A549 (cell line): ENCODE results near the gene SP2. TPM values are rescaled to one million over a fixed set of nuclear protein-coding genes. Genes with fewer than 3 reads are reported as not detected.

Source experiments
- ATAC-seq, 2 experiments: fragments of 200-7000 bp in 1 of 2; fragments of >200 bp in 1 of 2; cut with Nextera tagmentation in 1 of 2; cut with Tn5 transposase in 1 of 2; 3 replicates each; pipeline versions ENCODE4 v1.8.0 to v1.9.1; 2018 to 2020; ENCODE audit warnings: mild to moderate bottlenecking in 1 of 2, moderate library complexity in 1 of 2
- CTCF ChIA-PET: fragments of 300-600 bp; sonication (Branson Sonifier 250); formaldehyde crosslinking; extraction: SDS; loops from one replicate; lab custom pipeline; 2021; ENCODE audit warnings: antibody characterized with exemption, inconsistent platforms; lab: Yijun Ruan, JAX
- POLR2A ChIA-PET: fragments of 350-600 bp; formaldehyde crosslinking; extraction: SDS; loops from one replicate; lab custom pipeline; 2021; ENCODE audit warnings: antibody characterized with exemption, inconsistent platforms; lab: Yijun Ruan, JAX
- DNase-seq, 2 experiments: peaks; one replicate each; pipeline versions ENCODE4 v3.0.0 to v3.0.0-alpha.2; 2011 to 2016; ENCODE audit warnings: low read depth in 1 of 2, low spot score in 1 of 2
- FAIRE-seq: peaks from 2 replicates; lab custom pipeline; 2011; peaks lifted over from hg19 to GRCh38; lab: Jason Lieb, UNC
- H3K27ac ChIP-seq, 2 experiments: fragments of >200 bp; sonication (Bioruptor Twin); formaldehyde crosslinking; 3 replicates each; pipeline ENCODE4 v1.5.1; 2016 to 2017
- H3K4me1 ChIP-seq: fragments of >200 bp; sonication (Bioruptor Twin); formaldehyde crosslinking; 3 replicates; pipeline ENCODE4 v1.6.1; 2016
- H3K4me2 ChIP-seq: fragments of >200 bp; sonication (Bioruptor Twin); formaldehyde crosslinking; 3 replicates; pipeline ENCODE4 v1.6.1; 2016
- H3K4me3 ChIP-seq: fragments of >200 bp; sonication (Bioruptor Twin); formaldehyde crosslinking; 3 replicates; pipeline ENCODE4 v1.5.1; 2016
- H3K9me3 ChIP-seq: fragments of >200 bp; sonication (Bioruptor Twin); formaldehyde crosslinking; 3 replicates; pipeline ENCODE4 v1.6.1; 2016
- CBX2 ChIP-seq: fragments of 200-600 bp; sonication (generic); IDR thresholded peaks from 2 replicates; pipeline ENCODE4 v1.6.1; 2016; ENCODE audit warnings: low read depth, mild to moderate bottlenecking, borderline replicate concordance
- CEBPB ChIP-seq, 2 experiments: fragments of >200 bp in 1 of 2; sonication (Bioruptor Twin) in 1 of 2; formaldehyde crosslinking in 1 of 2; IDR thresholded peaks; 2 replicates each; pipeline ENCODE4 v1.6.1; 2012 to 2016
- CHD4 ChIP-seq: fragments of 200-600 bp; sonication (generic); IDR thresholded peaks from 2 replicates; pipeline ENCODE4 v1.6.1; 2016; ENCODE audit warnings: antibody characterized with exemption, mild to moderate bottlenecking, borderline replicate concordance
- EHMT2 ChIP-seq: fragments of 200-600 bp; sonication (generic); IDR thresholded peaks from 2 replicates; pipeline ENCODE4 v1.6.1; 2016; ENCODE audit warnings: antibody characterized with exemption, low read depth, mild to moderate bottlenecking, moderate library complexity
- FOSL2 ChIP-seq, 2 experiments: fragments of 450-650 bp in 1 of 2; fragments of >200 bp in 1 of 2; sonication (Bioruptor Twin) in 1 of 2; formaldehyde crosslinking; IDR thresholded peaks; 2 replicates each; pipeline versions ENCODE4 v1.5.0 to v1.6.1; 2016 to 2020; ENCODE audit warnings: mild to moderate bottlenecking in 1 of 2, moderate library complexity in 1 of 2
- GATA3 ChIP-seq: IDR thresholded peaks from 2 replicates; pipeline ENCODE4 v1.6.1; 2012; ENCODE audit warnings: borderline replicate concordance
- HOXB13 ChIP-seq: fragments of 250-450 bp; sonication (Bioruptor Pico); IDR thresholded peaks from 2 replicates; pipeline ENCODE4 v1.5.0; 2020; ENCODE audit warnings: low read depth, mild to moderate bottlenecking, moderate library complexity
- JUN ChIP-seq, 2 experiments: fragments of >200 bp; sonication (Bioruptor Twin); formaldehyde crosslinking; IDR thresholded peaks; 2 replicates in 1 of 2; 3 replicates in 1 of 2; pipeline ENCODE4 v1.6.1; 2016 to 2017
- KDM1A ChIP-seq: fragments of 200-600 bp; sonication (generic); IDR thresholded peaks from 2 replicates; pipeline ENCODE4 v1.6.1; 2016; ENCODE audit warnings: low read depth, mild to moderate bottlenecking
- NR3C1 ChIP-seq: fragments of >200 bp; sonication (Bioruptor Twin); formaldehyde crosslinking; IDR thresholded peaks from 3 replicates; pipeline ENCODE4 v1.6.1; 2017
- PHF8 ChIP-seq: fragments of 200-600 bp; sonication (generic); IDR thresholded peaks from 2 replicates; pipeline ENCODE4 v1.6.1; 2016; ENCODE audit warnings: low read depth, mild to moderate bottlenecking, antibody characterized with exemption, moderate library complexity, borderline replicate concordance
- POLR2AphosphoS2 ChIP-seq: conservative IDR thresholded peaks from 2 replicates; pipeline ENCODE4 v1.6.1; 2012; ENCODE audit warnings: low read length, improper control_type of control experiment, inconsistent platforms
- RAD21 ChIP-seq, 2 experiments: fragments of >200 bp in 1 of 2; sonication (Bioruptor Twin) in 1 of 2; formaldehyde crosslinking in 1 of 2; IDR thresholded peaks in 1 of 2; conservative IDR thresholded peaks in 1 of 2; 2 replicates in 1 of 2; 3 replicates in 1 of 2; pipeline ENCODE4 v1.6.1; 2012 to 2018; ENCODE audit warnings: inconsistent platforms in 1 of 2
- RCOR1 ChIP-seq: fragments of 150-350 bp; IDR thresholded peaks from 2 replicates; pipeline ENCODE4 v1.6.1; 2014; ENCODE audit warnings: antibody characterized with exemption, low read length, low read depth
- SMC3 ChIP-seq: fragments of >200 bp; sonication (Bioruptor Twin); formaldehyde crosslinking; IDR thresholded peaks from 3 replicates; pipeline ENCODE4 v1.6.1; 2018; ENCODE audit warnings: inconsistent platforms
- TFCP2L1 ChIP-seq: fragments of 250-450 bp; sonication (Bioruptor Pico); IDR thresholded peaks from 2 replicates; pipeline ENCODE4 v1.5.0; 2021; ENCODE audit warnings: mild to moderate bottlenecking
- ZFP36 ChIP-seq: fragments of 450-650 bp; IDR thresholded peaks from 2 replicates; pipeline ENCODE4 v1.6.1; 2014; ENCODE audit warnings: borderline replicate concordance; ENCODE audit not compliant: partially characterized antibody
- WGBS: methylation state at CpG from one replicate; pipeline ENCODE4 v1.1.6; 2017; ENCODE audit errors: missing lambda C conversion rate; 5-methylcytosine and 5-hydroxymethylcytosine counted together
- polyA plus RNA-seq, 4 experiments: library from polyadenylated mRNA; depleted of rRNA in 3 of 4; stranded (reverse); fragments of >200 nt; fragmentation: RNase III in 1 of 4; extraction: RNeasy Plus Mini Kit Qiagen cat#74134 plus additional on column Dnase treatment in 1 of 4; gene quantifications; 2 replicates in 3 of 4; 3 replicates in 1 of 4; pipeline ENCODE4 v1.2.3, GENCODE V29; 2011 to 2017
- TF ChIP-seq, protein P1 (sequence below): fragments of 450-650 bp; IDR thresholded peaks from 2 replicates; pipeline ENCODE4 v1.6.1; 2014; ENCODE audit warnings: antibody characterized with exemption
- TF ChIP-seq, protein P2 (sequence below): fragments of >200 bp; sonication (Bioruptor Twin); formaldehyde crosslinking; IDR thresholded peaks from 3 replicates; pipeline ENCODE4 v1.5.1; 2016
- TF ChIP-seq, protein P3 (sequence below): IDR thresholded peaks from 2 replicates; pipeline ENCODE4 v1.6.1; 2012
- TF ChIP-seq, protein P4 (sequence below): IDR thresholded peaks from 2 replicates; pipeline ENCODE4 v1.6.1; 2012; ENCODE audit warnings: low read depth, borderline replicate concordance
- TF ChIP-seq, protein P5 (sequence below): fragments of 250-450 bp; sonication (Bioruptor Pico); IDR thresholded peaks from 2 replicates; pipeline ENCODE4 v1.5.0; 2020; ENCODE audit warnings: low read depth, mild to moderate bottlenecking, moderate library complexity

SP2 gene
- polyA plus RNA-seq, 2 of the 4 experiments (the other 2 are of a cell fraction) = 6.2 to 11.6 TPM

DNA sequence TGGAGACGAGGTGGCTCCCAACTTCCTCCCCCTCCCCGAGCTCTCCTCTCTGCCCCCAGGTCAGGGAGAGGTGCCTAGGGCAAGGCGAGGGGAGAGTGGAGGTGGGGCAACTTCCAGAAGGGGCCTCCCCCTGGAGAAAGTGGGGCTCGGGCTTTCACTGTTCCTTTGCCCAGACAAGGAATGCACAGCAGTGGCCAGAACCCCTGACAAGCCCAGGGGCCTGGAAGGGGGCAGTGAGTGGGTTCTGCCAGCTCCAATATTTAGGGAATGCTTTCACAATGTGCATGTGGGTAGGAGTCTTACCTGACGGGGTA lies 11.7 kb upstream of the SP2 start (continued):
- TF ChIP-seq CEBPB (IDR thresholded peaks at IDR 0.05) (no peak), EHMT2 (no peak), CBX2 (no peak), RCOR1 (no peak), POLR2AphosphoS2 (no peak), KDM1A (no peak)

DNA sequence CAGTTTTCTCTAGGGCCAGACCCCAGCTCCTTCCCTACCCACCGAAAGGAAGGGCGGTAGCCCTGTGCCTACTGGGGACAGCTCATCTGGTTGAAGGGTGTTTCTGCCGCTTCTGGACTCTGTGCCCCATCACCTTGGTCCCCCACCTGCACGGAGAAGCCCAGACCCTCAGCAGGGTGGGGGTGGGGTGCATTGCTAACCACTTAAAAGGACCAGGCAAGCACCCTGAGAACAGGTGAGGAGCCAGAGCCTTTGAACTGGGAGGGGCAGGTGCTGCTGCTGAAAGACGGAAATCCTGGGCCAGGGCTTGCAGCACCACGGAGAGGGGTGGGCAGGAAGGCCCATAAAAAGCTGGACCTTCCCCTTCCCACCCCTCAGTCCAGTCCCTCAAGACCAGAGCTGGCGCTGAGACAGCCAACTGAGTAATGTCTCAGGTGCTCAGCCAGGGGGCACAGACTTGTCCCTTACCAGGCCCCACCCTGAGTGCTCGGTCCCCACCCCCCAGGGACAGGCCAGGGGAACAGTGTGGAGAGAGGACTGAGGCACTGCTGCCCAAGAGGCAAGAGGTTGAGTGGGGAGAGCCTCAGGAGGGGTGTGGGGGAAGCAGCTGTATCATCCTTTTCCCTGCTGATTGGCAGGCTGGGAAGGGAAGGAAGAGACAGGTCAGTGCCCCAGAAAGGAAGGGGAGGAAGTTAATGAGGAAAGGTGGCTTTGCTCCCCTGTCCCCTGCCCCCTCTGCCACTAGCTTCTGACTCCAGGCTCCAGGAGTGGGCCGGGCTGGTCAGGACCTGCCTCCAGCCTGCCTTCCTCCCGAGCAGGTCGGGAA lies 10.9 kb upstream of the SP2 start:
- H3K9me3 ChIP-seq = no peaks in the 10 kb centered on the region
- ChIA-PET POLR2A (interaction anchor here (0.7 to 1.9 kb wide), 5 partner anchors 10 to 54 kb away, joined by 3 to 7 read pairs (median 4); partner anchors contain the start of genes LRRC46, MRPL10 and SP2), CTCF (interaction anchor here (0.6 to 18.8 kb wide), 8 partner anchors 8 to 133 kb away, joined by 3 to 1860 read pairs (median 6); partner anchors contain the start of genes CDK5RAP3, LRRC46, MRPL10 and SCRN2)
- H3K27ac ChIP-seq = peak overlapping the region in 1 of 2 experiments; percentile 57; a peak in 3 of 6 replicates
- 69% methylated on average over 10 of the region's 11 CpGs for WGBS
- no peak for TF ChIP-seq NR3C1
- no peak overlapping the region for H3K4me3 ChIP-seq
- no peak for DNase-seq
- H3K4me1 ChIP-seq = peaks cover 13% of the 10 kb centered on the region; the same call in 2 of the 3 replicates
- ATAC-seq = no peak
- FAIRE-seq = no peak
- H3K4me2 ChIP-seq = no peak overlapping the region

DNA sequence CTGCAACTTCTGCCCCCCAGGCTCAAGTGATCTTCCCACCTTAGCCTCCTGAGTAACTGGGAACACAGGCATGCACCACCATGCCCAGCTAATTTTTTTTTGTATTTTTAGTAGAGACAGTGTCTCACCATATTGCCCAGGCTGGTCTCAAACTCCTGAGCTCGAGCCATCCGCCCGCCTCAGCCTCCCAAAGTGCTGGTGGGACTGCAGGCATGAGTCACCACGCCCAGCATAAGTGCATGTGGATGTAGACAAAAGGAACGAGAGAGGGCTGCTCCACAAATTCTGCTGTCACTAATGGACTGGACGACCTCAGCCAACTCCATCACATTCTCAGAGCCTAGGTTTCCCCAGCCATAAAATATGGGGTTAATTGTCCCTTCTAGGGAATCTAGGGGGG lies 7.7 kb upstream of the SP2 start:
- TF ChIP-seq FOSL2 (IDR thresholded peaks at IDR 0.05) (no peak), FOSL2 (CRISPR knock-in tag; IDR thresholded peaks at IDR 0.05) (0 out of 2 replicates have a peak, but pooled peaks have one; percentile 36)
- TF ChIP-seq, protein P1, sequence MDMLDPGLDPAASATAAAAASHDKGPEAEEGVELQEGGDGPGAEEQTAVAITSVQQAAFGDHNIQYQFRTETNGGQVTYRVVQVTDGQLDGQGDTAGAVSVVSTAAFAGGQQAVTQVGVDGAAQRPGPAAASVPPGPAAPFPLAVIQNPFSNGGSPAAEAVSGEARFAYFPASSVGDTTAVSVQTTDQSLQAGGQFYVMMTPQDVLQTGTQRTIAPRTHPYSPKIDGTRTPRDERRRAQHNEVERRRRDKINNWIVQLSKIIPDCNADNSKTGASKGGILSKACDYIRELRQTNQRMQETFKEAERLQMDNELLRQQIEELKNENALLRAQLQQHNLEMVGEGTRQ = no peak
- TF ChIP-seq, all 56 proteins: peak for 1
- H3K27ac ChIP-seq = no peak overlapping the region
- DNase-seq (no peak), ATAC-seq (no peak), FAIRE-seq (no peak)
- POLR2A ChIA-PET = interaction anchor here (1.9 kb wide), 1 partner anchor 57 kb away, joined by 9 read pairs; the partner anchor contains the start of genes LRRC46 and MRPL10
- peaks cover 13% of the 10 kb centered on the region; the same call in 2 of the 3 replicates for H3K4me1 ChIP-seq
- WGBS = 70% methylated on average over 6 of the region's 6 CpGs
- H3K9me3 ChIP-seq = no peaks in the 10 kb centered on the region
- no peak overlapping the region for H3K4me3 ChIP-seq
- CTCF ChIA-PET = interaction anchor here (1.0 to 18.8 kb wide), 7 partner anchors 11 to 189 kb away, joined by 3 to 1860 read pairs (median 87); partner anchors contain the start of genes CDK5RAP3, LRRC46, MRPL10 and SCRN2
- no peak overlapping the region for H3K4me2 ChIP-seq

DNA sequence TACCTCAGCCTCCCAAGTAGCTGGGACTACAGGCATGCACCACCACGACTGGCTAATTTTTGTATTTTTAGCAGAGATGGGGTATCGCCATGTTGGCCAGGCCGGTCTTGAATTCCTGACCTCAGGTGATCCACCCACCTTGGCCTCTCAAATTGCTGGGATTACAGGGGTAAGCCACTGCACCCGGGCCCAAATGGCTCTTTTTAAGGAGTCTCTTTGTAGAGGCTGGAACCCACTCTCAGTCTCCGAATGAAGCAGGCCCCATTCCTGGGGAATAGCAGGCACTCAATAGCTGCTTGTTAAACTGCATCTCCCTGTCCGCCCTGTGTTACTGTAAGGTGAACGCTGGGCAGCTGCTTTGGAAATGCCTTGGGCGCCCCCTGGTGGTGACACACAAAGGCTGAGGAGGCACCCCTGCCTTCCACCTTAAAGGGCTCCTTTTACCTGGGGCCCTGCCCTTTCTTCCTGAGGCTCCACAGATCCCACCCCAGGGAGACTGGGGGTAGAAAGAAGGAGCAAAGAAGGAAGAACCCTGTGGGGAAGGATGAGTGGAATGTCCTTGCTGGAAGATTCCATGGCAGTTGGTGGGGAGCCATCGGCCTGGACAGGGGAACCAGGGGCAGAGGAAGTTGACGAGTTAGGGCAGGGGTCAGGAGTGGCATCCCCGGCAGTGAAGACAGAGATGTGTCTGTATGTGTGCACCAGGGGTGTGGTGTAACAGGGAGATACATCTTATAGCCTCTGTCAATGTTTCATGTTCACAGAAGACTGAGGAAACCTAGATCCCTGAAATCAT lies 6.1 kb upstream of the SP2 start:
- peak; percentile 95 to 98 for ATAC-seq
- Histone ChIP-seq H3K27ac (no peak overlapping the region), H3K9me3 (no peaks in the 10 kb centered on the region), H3K4me2 (no peak overlapping the region), H3K4me3 (no peak overlapping the region), H3K4me1 (peaks cover 23% of the 10 kb centered on the region; the same call in 2 of the 3 replicates)
- 41% methylated on average over 10 of the region's 11 CpGs for WGBS
- DNase-seq = peak; percentile 85 to 90
- CTCF ChIA-PET = interaction anchor here (0.5 to 18.8 kb wide), 51 partner anchors 8 to 242 kb away, joined by 3 to 1860 read pairs (median 5); partner anchors contain the start of genes CDK5RAP3, LRRC46, MRPL10 and OSBPL7
- FAIRE-seq = no peak
- POLR2A ChIA-PET = interaction anchor here (1.7 to 2.1 kb wide), 3 partner anchors 47 to 58 kb away, joined by 8 to 10 read pairs (median 9); partner anchors contain the start of genes LRRC46, MRPL10 and SCRN2
- TF ChIP-seq POLR2AphosphoS2 (no peak), PHF8 (no peak), ZFP36 (no peak), HOXB13 (CRISPR knock-in tag) (no peak), CHD4 (no peak), SMC3 (peak; percentile 100), JUN (IDR thresholded peaks at IDR 0.05) (no peak), GATA3 (no peak), RAD21 (conservative IDR thresholded peaks at IDR 0.05 in 1 of 2, IDR thresholded peaks at IDR 0.05 in 1 of 2) (peak; percentile 100), TFCP2L1 (CRISPR knock-in tag) (no peak)
- TF ChIP-seq, protein P2, sequence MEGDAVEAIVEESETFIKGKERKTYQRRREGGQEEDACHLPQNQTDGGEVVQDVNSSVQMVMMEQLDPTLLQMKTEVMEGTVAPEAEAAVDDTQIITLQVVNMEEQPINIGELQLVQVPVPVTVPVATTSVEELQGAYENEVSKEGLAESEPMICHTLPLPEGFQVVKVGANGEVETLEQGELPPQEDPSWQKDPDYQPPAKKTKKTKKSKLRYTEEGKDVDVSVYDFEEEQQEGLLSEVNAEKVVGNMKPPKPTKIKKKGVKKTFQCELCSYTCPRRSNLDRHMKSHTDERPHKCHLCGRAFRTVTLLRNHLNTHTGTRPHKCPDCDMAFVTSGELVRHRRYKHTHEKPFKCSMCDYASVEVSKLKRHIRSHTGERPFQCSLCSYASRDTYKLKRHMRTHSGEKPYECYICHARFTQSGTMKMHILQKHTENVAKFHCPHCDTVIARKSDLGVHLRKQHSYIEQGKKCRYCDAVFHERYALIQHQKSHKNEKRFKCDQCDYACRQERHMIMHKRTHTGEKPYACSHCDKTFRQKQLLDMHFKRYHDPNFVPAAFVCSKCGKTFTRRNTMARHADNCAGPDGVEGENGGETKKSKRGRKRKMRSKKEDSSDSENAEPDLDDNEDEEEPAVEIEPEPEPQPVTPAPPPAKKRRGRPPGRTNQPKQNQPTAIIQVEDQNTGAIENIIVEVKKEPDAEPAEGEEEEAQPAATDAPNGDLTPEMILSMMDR = peak; percentile 99
- TF ChIP-seq, protein P3, sequence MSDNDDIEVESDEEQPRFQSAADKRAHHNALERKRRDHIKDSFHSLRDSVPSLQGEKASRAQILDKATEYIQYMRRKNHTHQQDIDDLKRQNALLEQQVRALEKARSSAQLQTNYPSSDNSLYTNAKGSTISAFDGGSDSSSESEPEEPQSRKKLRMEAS = no peak
- TF ChIP-seq, protein P4, sequence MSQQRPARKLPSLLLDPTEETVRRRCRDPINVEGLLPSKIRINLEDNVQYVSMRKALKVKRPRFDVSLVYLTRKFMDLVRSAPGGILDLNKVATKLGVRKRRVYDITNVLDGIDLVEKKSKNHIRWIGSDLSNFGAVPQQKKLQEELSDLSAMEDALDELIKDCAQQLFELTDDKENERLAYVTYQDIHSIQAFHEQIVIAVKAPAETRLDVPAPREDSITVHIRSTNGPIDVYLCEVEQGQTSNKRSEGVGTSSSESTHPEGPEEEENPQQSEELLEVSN = no peak
- TF ChIP-seq, protein P5, sequence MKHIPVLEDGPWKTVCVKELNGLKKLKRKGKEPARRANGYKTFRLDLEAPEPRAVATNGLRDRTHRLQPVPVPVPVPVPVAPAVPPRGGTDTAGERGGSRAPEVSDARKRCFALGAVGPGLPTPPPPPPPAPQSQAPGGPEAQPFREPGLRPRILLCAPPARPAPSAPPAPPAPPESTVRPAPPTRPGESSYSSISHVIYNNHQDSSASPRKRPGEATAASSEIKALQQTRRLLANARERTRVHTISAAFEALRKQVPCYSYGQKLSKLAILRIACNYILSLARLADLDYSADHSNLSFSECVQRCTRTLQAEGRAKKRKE (CRISPR knock-in tag) = no peak
